ENCODE data around the gene SPATA1.
A peak's percentile ranks its signal among the peaks of the same experiment; 100 is the strongest.
"Not testable (repeated sequence)": the region's sequence is repeated elsewhere in the genome, so short reads cannot be mapped to it uniquely, and the experiment has no call there.

Gene SPATA1

DNA sequence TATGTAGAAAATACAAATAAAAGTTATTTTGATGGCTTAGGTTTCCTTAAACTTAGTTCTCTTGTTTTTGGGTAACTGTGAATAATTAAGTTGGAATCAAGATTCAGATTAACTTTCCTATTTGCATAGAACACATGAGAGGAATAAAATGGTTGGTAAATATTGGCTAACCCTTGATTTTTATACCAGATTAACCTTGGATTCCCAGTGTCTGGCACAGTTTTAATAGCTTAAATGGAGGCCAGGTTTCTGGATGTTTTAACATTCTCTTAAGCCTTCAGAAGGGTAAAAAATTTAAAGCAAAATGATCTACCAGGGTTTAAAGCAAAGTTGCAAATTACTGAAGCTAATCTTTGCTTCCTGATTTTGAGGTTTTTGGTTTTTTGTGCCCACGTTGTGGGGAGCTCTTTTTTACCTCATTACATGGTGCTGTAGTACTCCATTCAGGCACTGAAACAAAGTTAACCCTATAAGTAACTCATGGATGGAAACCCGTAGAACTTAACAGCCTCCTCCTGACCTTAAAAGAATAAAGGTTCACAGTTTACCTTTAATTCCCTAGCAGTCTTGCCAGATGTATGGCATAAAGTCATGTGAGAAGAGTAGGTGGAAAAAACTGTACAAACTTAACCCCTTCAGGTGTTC is 8.4 kb upstream of the SPATA1 start:
- no peak for DNase-seq (ENCODE audit: extremely low read depth, low read depth)
- TF ChIP-seq, protein P1, sequence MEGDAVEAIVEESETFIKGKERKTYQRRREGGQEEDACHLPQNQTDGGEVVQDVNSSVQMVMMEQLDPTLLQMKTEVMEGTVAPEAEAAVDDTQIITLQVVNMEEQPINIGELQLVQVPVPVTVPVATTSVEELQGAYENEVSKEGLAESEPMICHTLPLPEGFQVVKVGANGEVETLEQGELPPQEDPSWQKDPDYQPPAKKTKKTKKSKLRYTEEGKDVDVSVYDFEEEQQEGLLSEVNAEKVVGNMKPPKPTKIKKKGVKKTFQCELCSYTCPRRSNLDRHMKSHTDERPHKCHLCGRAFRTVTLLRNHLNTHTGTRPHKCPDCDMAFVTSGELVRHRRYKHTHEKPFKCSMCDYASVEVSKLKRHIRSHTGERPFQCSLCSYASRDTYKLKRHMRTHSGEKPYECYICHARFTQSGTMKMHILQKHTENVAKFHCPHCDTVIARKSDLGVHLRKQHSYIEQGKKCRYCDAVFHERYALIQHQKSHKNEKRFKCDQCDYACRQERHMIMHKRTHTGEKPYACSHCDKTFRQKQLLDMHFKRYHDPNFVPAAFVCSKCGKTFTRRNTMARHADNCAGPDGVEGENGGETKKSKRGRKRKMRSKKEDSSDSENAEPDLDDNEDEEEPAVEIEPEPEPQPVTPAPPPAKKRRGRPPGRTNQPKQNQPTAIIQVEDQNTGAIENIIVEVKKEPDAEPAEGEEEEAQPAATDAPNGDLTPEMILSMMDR (IDR thresholded peaks at IDR 0.05; ENCODE audit: low read depth, low read length, missing control alignments) = no peak
- H3K4me3 ChIP-seq (replicated peaks; ENCODE audit: low read depth, low read length) = no peak overlapping the region

- no peak for DNase-seq (ENCODE audit: extremely low read depth, low read depth)
- TF ChIP-seq, protein P1 (IDR thresholded peaks at IDR 0.05; ENCODE audit: low read depth, low read length, missing control alignments) = no peak
- no peak overlapping the region for H3K4me3 ChIP-seq (replicated peaks; ENCODE audit: low read depth, low read length)
These were observed 3.3 kb upstream of the SPATA1 start for GRCh38 chr1:84502927-84503326.

GRCh38 chr1:84504580-84505492 is 1.4 kb upstream of the SPATA1 start:
- no peak for DNase-seq (ENCODE audit: extremely low read depth, low read depth)
- TF ChIP-seq, protein P1 (IDR thresholded peaks at IDR 0.05; ENCODE audit: low read depth, low read length, missing control alignments) = no peak
- H3K4me3 ChIP-seq (replicated peaks; ENCODE audit: low read depth, low read length) = peak overlapping the region; percentile 93

DNA sequence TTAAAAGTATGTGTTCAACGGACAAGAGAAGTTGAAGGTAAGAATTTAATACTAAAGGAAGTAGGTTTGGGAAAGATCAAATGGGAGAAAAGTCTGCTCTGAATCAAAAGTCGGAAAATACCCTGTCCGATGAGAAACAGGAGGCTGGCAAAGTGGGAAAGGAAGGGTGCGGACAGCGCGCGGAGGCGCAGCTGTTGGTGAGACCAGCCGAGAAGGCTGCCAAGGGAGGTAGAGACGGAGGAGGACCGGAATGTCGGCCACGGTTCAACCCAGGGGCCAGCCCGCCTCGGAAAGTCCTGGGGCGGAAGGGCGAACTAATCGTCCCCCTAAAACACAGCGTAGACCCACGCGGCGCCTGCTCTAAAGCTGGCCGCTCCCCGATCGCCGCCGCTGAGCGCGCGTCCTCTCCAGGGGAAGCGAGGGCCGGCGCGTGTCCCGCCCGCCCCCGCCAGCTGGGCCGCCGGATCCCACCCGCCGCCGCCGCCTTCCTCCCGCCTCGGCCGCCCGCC is 639 bp upstream of the SPATA1 start:
- DNase-seq (ENCODE audit: extremely low read depth, low read depth) = no peak
- H3K4me3 ChIP-seq (replicated peaks; ENCODE audit: low read depth, low read length) = peak overlapping the region; percentile 93
- TF ChIP-seq, protein P1 (IDR thresholded peaks at IDR 0.05; ENCODE audit: low read depth, low read length, missing control alignments) = no peak

DNA sequence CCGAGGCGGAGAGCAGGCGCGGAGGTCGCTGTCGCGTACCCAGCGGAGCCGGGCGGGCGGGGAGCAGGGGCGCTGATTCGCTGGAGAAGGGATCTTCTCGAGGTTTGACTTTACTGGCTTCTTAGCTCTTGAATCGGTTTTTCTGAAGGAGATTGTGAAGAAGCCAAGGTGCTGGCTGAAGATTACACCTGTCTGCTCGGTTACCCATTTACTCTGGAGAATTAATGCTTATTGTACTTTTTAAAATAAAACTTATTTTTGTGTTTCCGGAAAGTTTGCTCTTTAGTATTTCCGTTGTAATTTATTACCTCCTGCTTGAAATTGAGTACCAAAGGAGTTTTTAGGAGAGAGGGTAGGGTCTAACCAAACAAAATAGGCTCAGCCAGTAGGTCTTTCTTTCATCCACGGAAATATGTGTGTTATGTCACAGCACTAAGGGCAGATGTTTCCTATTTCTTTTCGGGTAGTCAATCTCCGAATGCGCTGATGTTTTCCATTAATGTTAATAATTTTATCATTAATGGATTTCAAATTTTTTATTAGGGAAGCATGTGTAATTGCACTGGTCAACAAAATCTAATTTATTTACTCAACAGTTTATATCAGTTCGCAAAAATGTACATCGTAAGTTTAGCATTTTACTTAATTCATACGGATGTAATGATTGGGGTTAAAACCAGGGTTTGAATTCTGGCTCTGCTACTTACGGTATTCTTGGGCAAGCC is 705 bp downstream of the SPATA1 start:
- no peak for DNase-seq (ENCODE audit: extremely low read depth, low read depth)
- H3K4me3 ChIP-seq (replicated peaks; ENCODE audit: low read depth, low read length) = peak overlapping the region; percentile 93
- TF ChIP-seq, protein P1 (IDR thresholded peaks at IDR 0.05; ENCODE audit: low read depth, low read length, missing control alignments) = no peak

GRCh38 chr1:84507887-84508286 is 1.7 kb downstream of the SPATA1 start:
- H3K4me3 ChIP-seq (replicated peaks; ENCODE audit: low read depth, low read length); DNase-seq (ENCODE audit: extremely low read depth, low read depth): not testable (repeated sequence)

Data from HFF-Myc (cell line).